HCT116 (cell line): ENCODE results near the gene PREX1. TPM values are rescaled to one million over a fixed set of nuclear protein-coding genes. Genes with fewer than 3 reads are reported as not detected.
A peak's percentile ranks its signal among the peaks of the same experiment; 100 is the strongest.

ENCODE experiments used
- ATAC-seq: fragments of 200-7000 bp; cut with Tn5 transposase; 2 replicates; pipeline ENCODE4 v1.9.1; 2020; ENCODE audit warnings: mild to moderate bottlenecking, moderate library complexity
- BruUV-seq: library from RNA; stranded (reverse); fragments of 400-500 nt; replicated peaks from 2 replicates; lab custom pipeline; 2021; lab: Mats Ljungman, UMichigan
- CTCF ChIA-PET: fragments of 300-600 bp; sonication (Branson Sonifier 250); formaldehyde crosslinking; loops from one replicate; lab custom pipeline; 2021; ENCODE audit warnings: antibody characterized with exemption; lab: Charles Lee
- POLR2A ChIA-PET: fragments of 300-600, 350-600 bp; sonication (Branson Sonifier 250); formaldehyde crosslinking; loops from one replicate; lab custom pipeline; 2021; ENCODE audit warnings: antibody characterized with exemption; lab: Charles Lee
- RAD21 ChIA-PET, 2 experiments: fragments of 300-600 bp; sonication (Branson Sonifier 250); formaldehyde crosslinking; loops; one replicate each; lab custom pipeline; 2023; ENCODE audit warnings: low total read pairs in 2 of 2; ENCODE audit not compliant: uncharacterized antibody in 2 of 2, unreplicated experiment in 2 of 2, low non-redundant PET in 1 of 2; lab: Charles Lee
- DNase-seq: peaks from one replicate; pipeline ENCODE4 v3.0.0-alpha.2; 2010; ENCODE audit warnings: low read depth, low spot score
- H2AFZ ChIP-seq: fragments of 200-600 bp; shearing (Covaris generic), sonication (generic); 2 replicates; pipeline ENCODE4 v1.6.1; 2017; ENCODE audit warnings: low read depth, mixed run types, mixed read lengths, antibody characterized with exemption, low read length; ENCODE audit not compliant: poor library complexity, severe bottlenecking
- H3K27ac ChIP-seq: 2 replicates; pipeline ENCODE4 v1.5.1; 2012; ENCODE audit warnings: low read depth, low read length
- H3K27me3 ChIP-seq: fragments of 200-600 bp; sonication (generic); 2 replicates; pipeline ENCODE4 v1.6.1; 2016; ENCODE audit warnings: mixed run types, low read length, mixed read lengths; ENCODE audit not compliant: insufficient read depth
- H3K36me3 ChIP-seq, 2 experiments: fragments of 200-500 bp in 1 of 2; fragments of 200-600 bp in 1 of 2; sonication (Bioruptor generic) in 1 of 2; sonication (generic) in 1 of 2; 2 replicates each; pipeline versions ENCODE4 v1.5.1 to v1.6.1; 2014 to 2016; ENCODE audit warnings: low read length in 2 of 2, inconsistent platforms in 1 of 2, mixed read lengths in 1 of 2, mixed run types in 1 of 2; ENCODE audit not compliant: insufficient read depth in 2 of 2, control insufficient read depth in 1 of 2
- H3K4me1 ChIP-seq, 2 experiments: fragments of 200-600 bp in 1 of 2; sonication (generic) in 1 of 2; 2 replicates each; pipeline versions ENCODE4 v1.5.1 to v1.6.1; 2012 to 2017; ENCODE audit warnings: low read length in 2 of 2, inconsistent platforms in 1 of 2, mild to moderate bottlenecking in 1 of 2, mixed read lengths in 1 of 2, mixed run types in 1 of 2, moderate library complexity in 1 of 2; ENCODE audit not compliant: insufficient read depth in 2 of 2, control insufficient read depth in 1 of 2
- H3K4me2 ChIP-seq: fragments of 200-600 bp; sonication (generic); 2 replicates; pipeline ENCODE4 v1.6.1; 2017; ENCODE audit warnings: mixed run types, low read length, mixed read lengths
- H3K4me3 ChIP-seq, 2 experiments: fragments of 200-600 bp in 1 of 2; sonication (generic) in 1 of 2; replicated peaks in 1 of 2; 2 replicates each; pipeline ENCODE4 v1.5.1; 2011 to 2016; ENCODE audit warnings: low read length in 2 of 2, control low read depth in 1 of 2, low read depth in 1 of 2, mild to moderate bottlenecking in 1 of 2, mixed read lengths in 1 of 2, mixed run types in 1 of 2
- H3K79me2 ChIP-seq: fragments of 200-600 bp; sonication (generic); 2 replicates; pipeline ENCODE4 v1.6.1; 2017; ENCODE audit warnings: mild to moderate bottlenecking, mixed run types, low read length, moderate library complexity, mixed read lengths; ENCODE audit not compliant: insufficient read depth
- H3K9ac ChIP-seq: fragments of 200-600 bp; sonication (generic); 2 replicates; pipeline ENCODE4 v1.6.1; 2016; ENCODE audit warnings: low read length, mixed read lengths
- H3K9me2 ChIP-seq: fragments of 200-600 bp; sonication (generic), shearing (Covaris generic); 2 replicates; pipeline ENCODE4 v1.6.1; 2017; ENCODE audit warnings: mixed run types, mild to moderate bottlenecking, moderate library complexity; ENCODE audit not compliant: insufficient read depth
- H3K9me3 ChIP-seq, 2 experiments: fragments of 200-500 bp in 1 of 2; fragments of 200-600 bp in 1 of 2; sonication (Bioruptor generic) in 1 of 2; sonication (generic) in 1 of 2; 2 replicates each; pipeline ENCODE4 v1.6.1; 2014 to 2017; ENCODE audit warnings: low read length in 2 of 2, mixed read lengths in 2 of 2, inconsistent platforms in 1 of 2, low read depth in 1 of 2, mild to moderate bottlenecking in 1 of 2, mixed run types in 1 of 2, moderate library complexity in 1 of 2; ENCODE audit not compliant: control insufficient read depth in 1 of 2, insufficient read depth in 1 of 2
- H4K20me1 ChIP-seq: fragments of 200-600 bp; sonication (generic), shearing (Covaris generic); 2 replicates; pipeline ENCODE4 v1.6.1; 2017; ENCODE audit warnings: mixed run types, mild to moderate bottlenecking, moderate library complexity; ENCODE audit not compliant: insufficient read depth
- CEBPB ChIP-seq: IDR thresholded peaks from 2 replicates; pipeline ENCODE4 v1.6.1; 2012; ENCODE audit warnings: low read depth
- EGR1 ChIP-seq: IDR thresholded peaks from 2 replicates; pipeline ENCODE4 v1.6.1; 2012; ENCODE audit warnings: low read depth
- ELF1 ChIP-seq: IDR thresholded peaks from 2 replicates; pipeline ENCODE4 v1.6.1; 2012; ENCODE audit warnings: low read depth, borderline replicate concordance
- EZH2 ChIP-seq: fragments of 200-600 bp; sonication (generic); IDR thresholded peaks from 2 replicates; pipeline ENCODE4 v1.6.1; 2017; ENCODE audit warnings: antibody characterized with exemption, mixed run types
- FOSL1 ChIP-seq: IDR thresholded peaks from 2 replicates; pipeline ENCODE4 v1.6.1; 2012; ENCODE audit warnings: low read depth
- JUND ChIP-seq: IDR thresholded peaks from 2 replicates; pipeline ENCODE4 v1.6.1; 2012
- POLR2A ChIP-seq: IDR thresholded peaks from 2 replicates; pipeline ENCODE4 v1.7.0; 2011; ENCODE audit warnings: borderline replicate concordance; ENCODE audit not compliant: insufficient read depth, insufficient read length; ENCODE audit errors: extremely low read depth
- POLR2AphosphoS5 ChIP-seq: IDR thresholded peaks from 2 replicates; pipeline ENCODE4 v1.6.1; 2011; ENCODE audit warnings: mild to moderate bottlenecking, low read depth, low read length, moderate library complexity
- SIN3A ChIP-seq: IDR thresholded peaks from 2 replicates; pipeline ENCODE4 v1.6.1; 2012; ENCODE audit warnings: low read depth
- SRF ChIP-seq: IDR thresholded peaks from 2 replicates; pipeline ENCODE4 v1.6.1; 2012; ENCODE audit warnings: low read depth
- TCF7L2 ChIP-seq: IDR thresholded peaks from 2 replicates; pipeline ENCODE4 v1.7.0; 2011; ENCODE audit warnings: borderline replicate concordance, inconsistent platforms; ENCODE audit not compliant: insufficient read depth, insufficient read length; ENCODE audit errors: extremely low read depth
- YY1 ChIP-seq: IDR thresholded peaks from 2 replicates; pipeline ENCODE4 v1.6.1; 2011; ENCODE audit warnings: low read length, low read depth, moderate library complexity, mild to moderate bottlenecking; ENCODE audit not compliant: insufficient replicate concordance; ENCODE audit errors: extremely low read depth
- ZFX ChIP-seq: fragments of 450-650 bp; IDR thresholded peaks from 2 replicates; pipeline ENCODE4 v1.6.1; 2017
- ZNF274 ChIP-seq: fragments of 200-500 bp; sonication (Bioruptor generic); IDR thresholded peaks from 2 replicates; pipeline ENCODE4 v1.6.1; 2014; ENCODE audit warnings: mild to moderate bottlenecking, low read depth, low read length, inconsistent platforms
- intact Hi-C: fragments of 100-400 bp; cut with micrococcal nuclease; formaldehyde crosslinking; loops from 2 replicates; pipeline ENCODE4 v1.10.0; 2022
- total RNA-seq: library from RNA; stranded (reverse); gene quantifications from one replicate; pipeline ENCODE4 v1.2.1, GENCODE V29; 2021; ENCODE audit not compliant: unreplicated experiment
- TF ChIP-seq, protein P1 (sequence below): IDR thresholded peaks from 2 replicates; pipeline ENCODE4 v1.6.1; 2012
- TF ChIP-seq, protein P2 (sequence below): IDR thresholded peaks from 2 replicates; pipeline ENCODE4 v1.6.1; 2011; ENCODE audit warnings: mild to moderate bottlenecking, low read length, moderate library complexity; ENCODE audit not compliant: insufficient replicate concordance; ENCODE audit errors: extremely low read depth
- TF ChIP-seq, protein P3 (sequence below), 3 experiments: fragments of 200-600 bp in 1 of 3; sonication (generic) in 1 of 3; IDR thresholded peaks in 2 of 3; conservative IDR thresholded peaks in 1 of 3; 2 replicates each; pipeline ENCODE4 v1.5.1; 2012 to 2017; ENCODE audit warnings: low read depth in 2 of 3, low read length in 2 of 3, antibody characterized with exemption in 1 of 3, borderline replicate concordance in 1 of 3, control low read depth in 1 of 3, mild to moderate bottlenecking in 1 of 3, mixed read lengths in 1 of 3, mixed run types in 1 of 3, moderate library complexity in 1 of 3; ENCODE audit not compliant: insufficient read depth in 1 of 3

The PREX1 gene
- total RNA-seq, 1 experiment from 2014 or later, result 6.1 TPM

DNA sequence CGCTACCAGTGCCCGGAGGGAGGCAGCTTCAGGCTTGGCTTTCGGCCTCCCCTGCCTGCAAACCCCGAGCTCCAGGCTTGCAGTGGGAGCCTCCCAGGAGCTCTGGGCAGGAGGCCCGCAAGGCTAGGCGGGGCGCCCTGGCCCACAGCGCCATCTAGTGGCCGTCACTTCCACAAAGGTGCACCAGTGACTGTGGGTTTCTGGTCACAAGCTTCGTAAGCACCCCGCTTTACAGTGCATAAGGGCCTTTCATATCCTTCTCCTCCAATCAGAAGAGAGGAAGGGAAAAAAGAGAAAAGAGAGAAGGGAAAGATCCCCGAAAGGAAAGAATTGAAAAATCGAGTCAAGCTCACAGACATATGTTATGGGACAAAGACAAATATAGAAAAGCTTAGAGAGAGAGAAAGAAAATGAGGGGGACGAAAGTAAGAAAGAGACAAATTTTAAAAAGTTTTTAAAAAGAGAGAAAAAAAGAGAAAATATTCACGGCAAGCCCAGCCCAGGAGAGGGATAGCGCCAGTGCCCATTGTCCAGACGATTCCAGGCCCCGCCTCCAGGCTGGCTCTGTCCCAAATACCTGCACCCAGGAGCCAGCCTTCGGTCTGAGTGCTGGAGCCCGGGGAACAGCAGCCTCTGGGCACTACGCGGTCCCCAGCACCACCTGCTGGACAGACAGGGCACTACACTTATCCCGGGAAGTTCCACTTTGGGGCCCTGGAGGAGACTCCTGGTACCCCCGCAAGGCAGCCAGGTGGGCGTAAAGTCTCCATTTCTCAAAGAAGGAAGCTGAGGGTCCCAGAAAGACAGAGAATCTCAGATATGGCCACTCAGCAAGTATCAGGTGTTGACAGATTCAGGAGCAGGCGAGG, 207.1 kb downstream of the PREX1 start (continued):
- TF ChIP-seq, protein P1, sequence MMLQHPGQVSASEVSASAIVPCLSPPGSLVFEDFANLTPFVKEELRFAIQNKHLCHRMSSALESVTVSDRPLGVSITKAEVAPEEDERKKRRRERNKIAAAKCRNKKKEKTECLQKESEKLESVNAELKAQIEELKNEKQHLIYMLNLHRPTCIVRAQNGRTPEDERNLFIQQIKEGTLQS, result no peak
- no peak for TF ChIP-seq EZH2
- no peak for TF ChIP-seq ZNF274

DNA sequence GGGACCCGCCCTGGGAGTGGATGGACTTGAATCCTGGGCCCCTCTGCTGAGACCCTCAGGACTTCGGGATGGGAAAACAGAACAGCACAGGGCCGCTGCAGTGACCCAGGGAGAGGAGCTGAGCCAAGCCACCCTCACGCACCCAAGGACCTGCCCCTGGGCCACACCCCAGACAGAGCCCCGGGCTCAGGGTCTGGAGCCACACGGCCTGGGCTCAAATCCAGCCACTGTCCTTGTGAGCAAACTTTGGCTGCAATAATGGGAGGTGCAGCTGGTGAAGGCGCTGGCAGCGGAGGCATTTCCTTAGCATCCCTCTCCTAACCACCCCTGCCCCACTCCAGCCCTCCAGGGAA, 207.7 kb downstream of the PREX1 start:
- DNase-seq (no peak), ATAC-seq (peak; percentile 8)
- Histone ChIP-seq H3K79me2 (no peaks in the 10 kb centered on the region), H3K9me2 (no peaks in the 10 kb centered on the region), H3K36me3 (no peaks in the 10 kb centered on the region), H3K27me3 (no peaks in the 10 kb centered on the region), H2AFZ (no peak overlapping the region), H3K4me2 (peak overlapping the region; percentile 64), H3K9me3 (no peaks in the 10 kb centered on the region), H3K9ac (no peak overlapping the region), H3K27ac (no peak overlapping the region), H3K4me3 (no peak overlapping the region), H3K4me1 (peaks cover 5 to 19% of the 10 kb centered on the region in 2 experiments; a peak in 3 of 4 replicates), H4K20me1 (no peaks in the 10 kb centered on the region)
- RAD21 ChIA-PET, result interaction anchor here (0.5 to 1.7 kb wide), 14 partner anchors 39 to 1868 kb away, joined by 3 to 8 read pairs (median 4); no protein-coding TSS in a partner anchor
- POLR2A ChIA-PET, result interaction anchor here (1.0 to 1.1 kb wide), 2 partner anchors 834 to 940 kb away, joined by 3 to 4 read pairs; no protein-coding TSS in a partner anchor
- BruUV-seq, result no TSS peak
- intact Hi-C loops, result loop anchor here (1.0 to 5.0 kb wide), 6 partner anchors 199 to 1873 kb away; no protein-coding TSS in a partner anchor
- CTCF ChIA-PET, result interaction anchor here (0.6 to 3.3 kb wide), 67 partner anchors 9 to 1424 kb away, joined by 3 to 62 read pairs (median 4); partner anchors contain the start of gene SULF2
- TF ChIP-seq TCF7L2, result no peak
- TF ChIP-seq ELF1, result no peak
- no peak for TF ChIP-seq JUND
- no peak for TF ChIP-seq ZFX
- no peak for TF ChIP-seq FOSL1
- TF ChIP-seq CEBPB, result no peak
- TF ChIP-seq SRF, result no peak
- TF ChIP-seq POLR2AphosphoS5, result no peak
- TF ChIP-seq, protein P2, sequence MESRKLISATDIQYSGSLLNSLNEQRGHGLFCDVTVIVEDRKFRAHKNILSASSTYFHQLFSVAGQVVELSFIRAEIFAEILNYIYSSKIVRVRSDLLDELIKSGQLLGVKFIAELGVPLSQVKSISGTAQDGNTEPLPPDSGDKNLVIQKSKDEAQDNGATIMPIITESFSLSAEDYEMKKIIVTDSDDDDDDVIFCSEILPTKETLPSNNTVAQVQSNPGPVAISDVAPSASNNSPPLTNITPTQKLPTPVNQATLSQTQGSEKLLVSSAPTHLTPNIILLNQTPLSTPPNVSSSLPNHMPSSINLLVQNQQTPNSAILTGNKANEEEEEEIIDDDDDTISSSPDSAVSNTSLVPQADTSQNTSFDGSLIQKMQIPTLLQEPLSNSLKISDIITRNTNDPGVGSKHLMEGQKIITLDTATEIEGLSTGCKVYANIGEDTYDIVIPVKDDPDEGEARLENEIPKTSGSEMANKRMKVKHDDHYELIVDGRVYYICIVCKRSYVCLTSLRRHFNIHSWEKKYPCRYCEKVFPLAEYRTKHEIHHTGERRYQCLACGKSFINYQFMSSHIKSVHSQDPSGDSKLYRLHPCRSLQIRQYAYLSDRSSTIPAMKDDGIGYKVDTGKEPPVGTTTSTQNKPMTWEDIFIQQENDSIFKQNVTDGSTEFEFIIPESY, result no peak
- no peak for TF ChIP-seq EZH2
- TF ChIP-seq ZNF274, result no peak
- TF ChIP-seq POLR2A, result no peak
- no peak for TF ChIP-seq YY1
- no peak for TF ChIP-seq SIN3A
- TF ChIP-seq, protein P3, sequence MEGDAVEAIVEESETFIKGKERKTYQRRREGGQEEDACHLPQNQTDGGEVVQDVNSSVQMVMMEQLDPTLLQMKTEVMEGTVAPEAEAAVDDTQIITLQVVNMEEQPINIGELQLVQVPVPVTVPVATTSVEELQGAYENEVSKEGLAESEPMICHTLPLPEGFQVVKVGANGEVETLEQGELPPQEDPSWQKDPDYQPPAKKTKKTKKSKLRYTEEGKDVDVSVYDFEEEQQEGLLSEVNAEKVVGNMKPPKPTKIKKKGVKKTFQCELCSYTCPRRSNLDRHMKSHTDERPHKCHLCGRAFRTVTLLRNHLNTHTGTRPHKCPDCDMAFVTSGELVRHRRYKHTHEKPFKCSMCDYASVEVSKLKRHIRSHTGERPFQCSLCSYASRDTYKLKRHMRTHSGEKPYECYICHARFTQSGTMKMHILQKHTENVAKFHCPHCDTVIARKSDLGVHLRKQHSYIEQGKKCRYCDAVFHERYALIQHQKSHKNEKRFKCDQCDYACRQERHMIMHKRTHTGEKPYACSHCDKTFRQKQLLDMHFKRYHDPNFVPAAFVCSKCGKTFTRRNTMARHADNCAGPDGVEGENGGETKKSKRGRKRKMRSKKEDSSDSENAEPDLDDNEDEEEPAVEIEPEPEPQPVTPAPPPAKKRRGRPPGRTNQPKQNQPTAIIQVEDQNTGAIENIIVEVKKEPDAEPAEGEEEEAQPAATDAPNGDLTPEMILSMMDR (IDR thresholded peaks at IDR 0.05 in 2 of 3, conservative IDR thresholded peaks at IDR 0.05 in 1 of 3; ENCODE audit: borderline replicate concordance in 1 of 3, insufficient read depth in 1 of 3, low read depth in 2 of 3, low read length in 2 of 3), result no peak
- no peak for TF ChIP-seq EGR1
